Hepatocyte (in vitro differentiated cells): Measurements from ENCODE around the gene HINFP. TPM values are rescaled to one million over a fixed set of nuclear protein-coding genes. Genes with fewer than 3 reads are reported as not detected.

Source experiments
- DNase-seq: peaks from one replicate; pipeline ENCODE4 v3.0.0-alpha.2; 2016; ENCODE audit warnings: low spot score
- H2AFZ ChIP-seq: fragments of 200-600 bp; sonication (generic); 2 replicates; pipeline ENCODE4 v1.6.0; 2016; ENCODE audit warnings: antibody characterized with exemption, mild to moderate bottlenecking
- H3K27ac ChIP-seq: fragments of 200-600 bp; sonication (generic); 2 replicates; pipeline ENCODE4 v1.5.1; 2016; ENCODE audit warnings: mild to moderate bottlenecking
- H3K27me3 ChIP-seq: fragments of 200-600 bp; sonication (generic); 2 replicates; pipeline ENCODE4 v1.6.1; 2016
- H3K36me3 ChIP-seq: fragments of 200-600 bp; sonication (generic); replicated peaks from 2 replicates; pipeline ENCODE4 v1.5.1; 2016; ENCODE audit warnings: low read depth; ENCODE audit not compliant: insufficient read depth
- H3K4me1 ChIP-seq: fragments of 200-600 bp; sonication (generic); 2 replicates; pipeline ENCODE4 v1.5.1; 2016; ENCODE audit warnings: mild to moderate bottlenecking, moderate library complexity; ENCODE audit not compliant: insufficient read depth
- H3K4me2 ChIP-seq: fragments of 200-600 bp; sonication (generic); 2 replicates; pipeline ENCODE4 v1.6.0; 2016
- H3K4me3 ChIP-seq: fragments of 200-600 bp; sonication (generic); 2 replicates; pipeline ENCODE4 v1.5.1; 2016; ENCODE audit warnings: mild to moderate bottlenecking
- H3K79me2 ChIP-seq: fragments of 200-600 bp; sonication (generic); 2 replicates; pipeline ENCODE4 v1.6.0; 2017; ENCODE audit warnings: mild to moderate bottlenecking
- H3K9me2 ChIP-seq: fragments of 200-600 bp; sonication (generic); replicated peaks from 2 replicates; pipeline ENCODE4 v1.6.0; 2017; ENCODE audit warnings: mild to moderate bottlenecking; ENCODE audit not compliant: insufficient read depth
- H3K9me3 ChIP-seq: fragments of 200-600 bp; sonication (generic); 2 replicates; pipeline ENCODE4 v1.5.1; 2016; ENCODE audit warnings: low read depth, mild to moderate bottlenecking
- H4K20me1 ChIP-seq: fragments of 200-600 bp; sonication (generic); 2 replicates; pipeline ENCODE4 v1.6.0; 2016; ENCODE audit warnings: mild to moderate bottlenecking; ENCODE audit not compliant: insufficient read depth, poor library complexity, severe bottlenecking
- CTCF ChIP-seq: fragments of 200-600 bp; sonication (generic); IDR thresholded peaks from 2 replicates; pipeline ENCODE4 v1.5.1; 2016; ENCODE audit warnings: antibody characterized with exemption, mild to moderate bottlenecking; ENCODE audit not compliant: poor library complexity
- EZH2 ChIP-seq: fragments of 200-600 bp; sonication (generic); IDR thresholded peaks from 2 replicates; pipeline ENCODE4 v1.6.1; 2016; ENCODE audit warnings: antibody characterized with exemption, mild to moderate bottlenecking, borderline replicate concordance
- EZH2phosphoT487 ChIP-seq: fragments of 200-600 bp; sonication (generic); IDR thresholded peaks from one replicate; pipeline ENCODE4 v1.6.1; 2018; ENCODE audit warnings: antibody characterized with exemption, mild to moderate bottlenecking, low read depth, moderate library complexity; ENCODE audit not compliant: unreplicated experiment, severe bottlenecking
- WGBS: methylation state at CpG from one replicate; pipeline ENCODE4 v1.1.6; 2016; ENCODE audit warnings: low lambda C conversion rate; ENCODE audit errors: missing lambda C conversion rate; 5-methylcytosine and 5-hydroxymethylcytosine counted together
- polyA plus RNA-seq: library from polyadenylated mRNA; unstranded; fragments of >200 nt; fragmentation: Nextera tagmentation; extraction: Ambion mirVana; gene quantifications from 2 replicates; pipeline ENCODE4 v1.2.1, GENCODE V29; 2016
- total RNA-seq: library from RNA; depleted of rRNA; stranded (reverse); fragments of >200 nt; gene quantifications from 2 replicates; pipeline ENCODE4 v1.2.3, GENCODE V29; 2014

The HINFP gene
- total and polyA plus RNA-seq, 2 experiments from 2014 or later: 19.8 to 25.3 TPM

GRCh38 chr11:119091178-119091577 lies 30.2 kb upstream of the HINFP start:
- no peaks in the 10 kb centered on the region for H3K9me2 ChIP-seq
- 78% methylated on average over 9 of the region's 9 CpGs for WGBS
- TF ChIP-seq CTCF: no peak
- TF ChIP-seq EZH2: no peak
- H3K4me1 ChIP-seq: peaks cover 18% of the 10 kb centered on the region
- no peak overlapping the region for H3K4me3 ChIP-seq
- peak overlapping the region; percentile 49 for H3K27ac ChIP-seq
- H4K20me1 ChIP-seq: peaks cover 6% of the 10 kb centered on the region
- H3K27me3 ChIP-seq: no peaks in the 10 kb centered on the region
- DNase-seq: no peak
- H2AFZ ChIP-seq: no peak overlapping the region
- H3K4me2 ChIP-seq: peak overlapping the region; percentile 24
- H3K79me2 ChIP-seq: peaks cover 52% of the 10 kb centered on the region
- H3K9me3 ChIP-seq: no peaks in the 10 kb centered on the region
- no peaks in the 10 kb centered on the region for H3K36me3 ChIP-seq

- peaks cover 6% of the 10 kb centered on the region for H4K20me1 ChIP-seq
- no peak overlapping the region for H2AFZ ChIP-seq
- H3K4me1 ChIP-seq: peaks cover 17% of the 10 kb centered on the region
- no peaks in the 10 kb centered on the region for H3K27me3 ChIP-seq
- H3K79me2 ChIP-seq: peaks cover 44% of the 10 kb centered on the region
- H3K9me2 ChIP-seq: no peaks in the 10 kb centered on the region
- no peaks in the 10 kb centered on the region for H3K9me3 ChIP-seq
- 88% methylated on average over 13 of the region's 13 CpGs for WGBS
- H3K36me3 ChIP-seq: no peaks in the 10 kb centered on the region
- H3K27ac ChIP-seq: peak overlapping the region; percentile 96
- no peak for TF ChIP-seq CTCF
- no peak for TF ChIP-seq EZH2
- no peak for TF ChIP-seq EZH2phosphoT487
- peak overlapping the region; percentile 84 for H3K4me2 ChIP-seq
- no peak overlapping the region for H3K4me3 ChIP-seq
- no peak for DNase-seq
These were observed 29.2 kb upstream of the HINFP start for GRCh38 chr11:119091966-119092879.

- Histone ChIP-seq H4K20me1 (peaks cover 6% of the 10 kb centered on the region), H3K36me3 (no peaks in the 10 kb centered on the region), H3K9me3 (no peaks in the 10 kb centered on the region), H3K79me2 (peaks cover 39% of the 10 kb centered on the region), H3K9me2 (no peaks in the 10 kb centered on the region), H3K4me3 (peak overlapping the region; percentile 31), H3K4me1 (peaks cover 17% of the 10 kb centered on the region), H3K4me2 (peak overlapping the region; percentile 84), H2AFZ (no peak overlapping the region), H3K27ac (peak overlapping the region; percentile 96), H3K27me3 (no peaks in the 10 kb centered on the region)
- 43% methylated on average over 12 of the region's 12 CpGs for WGBS
- DNase-seq: no peak
- TF ChIP-seq EZH2phosphoT487 (no peak), EZH2 (no peak), CTCF (no peak)
These were observed 28.2 kb upstream of the HINFP start for GRCh38 chr11:119092880-119093842.
